Gastrocnemius medialis (tissue), 4 donors: ENCODE data around the gene NXN. TPM values are rescaled to one million over a fixed set of nuclear protein-coding genes. Genes with fewer than 3 reads are reported as not detected.

Source experiments
- ATAC-seq, 2 donors: fragments of 150-250 bp; one replicate each; pipeline ENCODE4 v1.9.1; 2016
- DNase-seq, 2 donors: peaks; one replicate each; pipeline ENCODE4 v3.0.0-alpha.2; 2019
- H3K27ac ChIP-seq, 4 donors: fragments of 200-600 bp; sonication (generic); 1 replicate in 1 of 4; 2 replicates in 3 of 4; pipeline ENCODE4 v1.5.1; 2016 to 2018; ENCODE audit warnings: mild to moderate bottlenecking in 2 of 4, moderate library complexity in 1 of 4
- H3K27me3 ChIP-seq, 3 donors: fragments of 200-600 bp; sonication (generic) in 2 of 3; 1 replicate in 1 of 3; 2 replicates in 2 of 3; pipeline versions ENCODE4 v1.5.1 to v1.6.0; 2016 to 2019; ENCODE audit warnings: mild to moderate bottlenecking in 1 of 3, moderate library complexity in 1 of 3
- H3K36me3 ChIP-seq, 2 donors: fragments of 200-600 bp; sonication (generic) in 1 of 2; one replicate each; pipeline ENCODE4 v1.5.1; 2017 to 2018
- H3K4me1 ChIP-seq, 2 donors: fragments of 200-600 bp; sonication (generic) in 1 of 2; one replicate each; pipeline ENCODE4 v1.5.1; 2016 to 2017; ENCODE audit warnings: mild to moderate bottlenecking in 2 of 2
- H3K4me3 ChIP-seq, 4 donors: fragments of 200-600 bp; sonication (generic) in 3 of 4; 1 replicate in 1 of 4; 2 replicates in 3 of 4; pipeline ENCODE4 v1.5.1; 2016 to 2019; ENCODE audit warnings: mild to moderate bottlenecking in 2 of 4
- H3K9me3 ChIP-seq, 3 donors: fragments of 200-600 bp; sonication (generic) in 2 of 3; 1 replicate in 1 of 3; 2 replicates in 2 of 3; pipeline ENCODE4 v1.5.1; 2016 to 2019
- POLR2A ChIP-seq, 2 donors: fragments of 450-650 bp; IDR thresholded peaks; one replicate each; pipeline ENCODE4 v1.6.1; 2017; ENCODE audit warnings: antibody characterized with exemption in 2 of 2, mild to moderate bottlenecking in 2 of 2, moderate library complexity in 2 of 2
- in situ Hi-C, 4 donors: fragments of 200-750 bp; cut with MboI; loops; one replicate each; pipeline versions ENCODE4 v1.15.0 to v1.8.0; 2017; ENCODE audit warnings: low sequenced_read_pairs in 4 of 4
- intact Hi-C: fragments of 100-400 bp; cut with DNase I; formaldehyde crosslinking; loops from one replicate; pipeline ENCODE4 v1.15.1; 2023; ENCODE audit warnings: low total_unique reads
- total RNA-seq, 4 donors: library from RNA; depleted of rRNA; stranded (reverse); fragments of >200 nt; gene quantifications; one replicate each; pipeline versions ENCODE4 v1.1.0 to v1.2.3, GENCODE V29; 2016
- TF ChIP-seq, protein P1 (sequence below), 5 experiments: fragments of 450-650 bp in 3 of 5; fragments of 200-600 bp in 2 of 5; sonication (generic) in 2 of 5; IDR thresholded peaks in 4 of 5; conservative IDR thresholded peaks in 1 of 5; 1 replicate in 4 of 5; 2 replicates in 1 of 5; pipeline ENCODE4 v1.5.1; 2016 to 2019; ENCODE audit warnings: antibody characterized with exemption in 5 of 5, mild to moderate bottlenecking in 3 of 5, moderate library complexity in 3 of 5

The NXN gene
- total RNA-seq, 4 donors from 2014 or later: 55.6 to 86.4 (median 62.7) TPM

DNA sequence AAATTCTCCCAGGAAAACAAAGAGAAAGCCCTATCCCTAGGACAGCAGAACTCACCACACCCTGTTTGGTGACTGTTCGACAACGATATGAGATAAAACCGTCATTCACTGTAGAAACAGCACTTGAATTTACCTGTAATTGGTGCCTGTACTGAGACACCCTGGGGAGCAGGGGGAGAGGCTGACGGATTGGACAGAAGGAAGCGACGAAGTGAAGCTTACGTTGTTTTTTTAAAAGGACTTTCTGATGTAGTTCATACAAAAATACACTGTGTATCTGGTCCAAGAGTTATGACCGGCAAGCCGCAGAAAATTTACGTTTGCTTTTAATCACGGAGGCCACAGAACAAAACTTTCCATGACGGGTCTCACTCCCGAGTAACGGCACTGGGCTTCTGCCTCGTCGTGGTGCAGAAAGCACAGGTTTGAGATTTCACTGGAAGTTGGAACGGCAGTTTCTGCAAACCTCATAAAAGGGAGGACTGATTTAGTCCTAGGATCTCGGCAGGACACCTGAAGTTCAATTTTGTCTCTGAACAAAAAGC, 9.7 kb downstream of the NXN start:
- DNase-seq (no peak), ATAC-seq (peak; percentile 40 to 44)
- Histone ChIP-seq H3K4me3 (peak overlapping the region; percentile 11 to 48 (median 28)), H3K9me3 (no peaks in the 10 kb centered on the region), H3K27ac (peak overlapping the region; percentile 45 to 77 (median 64)), H3K4me1 (peaks cover 17 to 32% of the 10 kb centered on the region in 2 donors), H3K36me3 (no peaks in the 10 kb centered on the region), H3K27me3 (no peaks in the 10 kb centered on the region)
- in situ Hi-C loops: loop anchor here in 1 of 4 donors (10.0 kb wide), 1 partner anchor 85 kb away; no protein-coding TSS in a partner anchor
- TF ChIP-seq, protein P1, sequence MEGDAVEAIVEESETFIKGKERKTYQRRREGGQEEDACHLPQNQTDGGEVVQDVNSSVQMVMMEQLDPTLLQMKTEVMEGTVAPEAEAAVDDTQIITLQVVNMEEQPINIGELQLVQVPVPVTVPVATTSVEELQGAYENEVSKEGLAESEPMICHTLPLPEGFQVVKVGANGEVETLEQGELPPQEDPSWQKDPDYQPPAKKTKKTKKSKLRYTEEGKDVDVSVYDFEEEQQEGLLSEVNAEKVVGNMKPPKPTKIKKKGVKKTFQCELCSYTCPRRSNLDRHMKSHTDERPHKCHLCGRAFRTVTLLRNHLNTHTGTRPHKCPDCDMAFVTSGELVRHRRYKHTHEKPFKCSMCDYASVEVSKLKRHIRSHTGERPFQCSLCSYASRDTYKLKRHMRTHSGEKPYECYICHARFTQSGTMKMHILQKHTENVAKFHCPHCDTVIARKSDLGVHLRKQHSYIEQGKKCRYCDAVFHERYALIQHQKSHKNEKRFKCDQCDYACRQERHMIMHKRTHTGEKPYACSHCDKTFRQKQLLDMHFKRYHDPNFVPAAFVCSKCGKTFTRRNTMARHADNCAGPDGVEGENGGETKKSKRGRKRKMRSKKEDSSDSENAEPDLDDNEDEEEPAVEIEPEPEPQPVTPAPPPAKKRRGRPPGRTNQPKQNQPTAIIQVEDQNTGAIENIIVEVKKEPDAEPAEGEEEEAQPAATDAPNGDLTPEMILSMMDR (IDR thresholded peaks at IDR 0.05 in 4 of 5, conservative IDR thresholded peaks at IDR 0.05 in 1 of 5): no peak
- TF ChIP-seq POLR2A (IDR thresholded peaks at IDR 0.05): no peak
- intact Hi-C loops: no loop called here

DNA sequence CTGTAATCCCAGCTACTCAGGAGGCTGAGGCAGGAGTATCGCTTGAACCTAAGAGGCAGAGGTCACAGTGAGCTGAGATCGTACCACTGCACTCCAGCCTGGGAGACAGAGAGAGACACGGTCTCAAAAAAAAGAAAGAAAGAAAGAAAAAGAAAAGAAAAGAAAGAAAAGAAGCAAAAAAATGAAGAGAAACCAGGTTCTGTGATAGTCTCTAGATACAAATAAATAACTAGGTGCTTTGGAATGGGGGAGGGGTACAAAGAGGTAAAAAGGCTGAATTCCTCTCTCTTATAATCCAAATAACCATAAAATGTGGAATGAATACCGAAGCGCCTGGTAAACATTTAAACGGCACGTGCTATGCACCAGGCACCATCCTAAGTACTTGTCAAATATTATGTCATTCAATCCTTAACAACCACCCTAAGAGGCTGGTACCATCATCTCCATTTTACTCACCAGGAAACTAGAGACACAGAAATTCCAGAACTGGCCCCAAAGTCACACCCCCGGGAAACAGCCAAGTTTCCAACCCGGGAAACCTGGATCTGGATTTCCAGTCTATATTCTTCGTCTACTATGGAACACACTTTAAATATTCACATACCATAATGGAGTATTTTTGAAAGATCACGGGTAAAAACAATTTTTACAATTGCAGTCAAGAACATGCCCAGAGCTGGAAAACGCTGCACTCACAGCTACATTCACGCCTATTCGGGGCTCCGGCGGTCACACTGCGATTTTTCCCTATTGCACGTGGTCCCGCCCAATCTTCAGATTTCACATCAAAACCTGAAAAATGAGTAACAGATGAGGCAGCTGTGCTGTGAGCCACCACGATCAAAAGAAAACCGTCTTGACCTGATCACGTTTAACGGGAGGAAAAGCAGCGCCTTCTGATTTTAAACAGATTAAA, 10.5 kb downstream of the NXN start:
- Histone ChIP-seq H3K4me3 (peak overlapping the region; percentile 11 to 48 (median 28)), H3K27ac (peak overlapping the region; percentile 45 to 77 (median 64)), H3K27me3 (no peaks in the 10 kb centered on the region), H3K4me1 (peaks cover 17 to 40% of the 10 kb centered on the region in 2 donors), H3K36me3 (no peaks in the 10 kb centered on the region), H3K9me3 (no peaks in the 10 kb centered on the region)
- in situ Hi-C loops (no loop called here), intact Hi-C loops (no loop called here)
- DNase-seq (no peak), ATAC-seq (no peak)
- TF ChIP-seq POLR2A (IDR thresholded peaks at IDR 0.05): no peak
- TF ChIP-seq, protein P1 (IDR thresholded peaks at IDR 0.05 in 4 of 5, conservative IDR thresholded peaks at IDR 0.05 in 1 of 5): no peak

DNA sequence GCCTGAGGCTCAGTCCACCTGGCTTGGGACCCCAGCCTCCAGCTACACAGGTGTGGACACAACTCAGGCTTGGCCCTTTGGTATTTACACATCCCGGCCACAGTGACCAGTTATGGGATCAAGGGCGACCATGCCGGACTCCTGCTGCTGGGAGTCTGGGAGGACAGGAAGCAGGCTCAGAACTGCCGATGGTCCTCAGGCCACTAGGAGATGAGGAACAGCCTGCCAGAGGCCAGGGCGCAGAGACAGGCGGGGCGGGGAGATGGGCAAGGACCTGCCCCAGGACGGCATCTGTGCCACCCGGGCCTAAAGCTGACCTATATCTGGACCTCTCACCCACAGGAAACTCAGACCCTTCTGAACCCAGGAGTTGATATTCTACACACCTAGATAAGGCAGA, 12.5 kb downstream of the NXN start:
- H3K4me1 ChIP-seq: peaks cover 17 to 40% of the 10 kb centered on the region in 2 donors
- H3K27me3 ChIP-seq: no peaks in the 10 kb centered on the region
- H3K9me3 ChIP-seq: no peaks in the 10 kb centered on the region
- in situ Hi-C loops: no loop called here
- TF ChIP-seq POLR2A (IDR thresholded peaks at IDR 0.05): no peak
- TF ChIP-seq, protein P1 (IDR thresholded peaks at IDR 0.05 in 4 of 5, conservative IDR thresholded peaks at IDR 0.05 in 1 of 5): no peak
- ATAC-seq (no peak), DNase-seq (no peak)
- H3K27ac ChIP-seq: no peak overlapping the region
- H3K36me3 ChIP-seq: no peaks in the 10 kb centered on the region
- H3K4me3 ChIP-seq: no peak overlapping the region
- intact Hi-C loops: no loop called here

DNA sequence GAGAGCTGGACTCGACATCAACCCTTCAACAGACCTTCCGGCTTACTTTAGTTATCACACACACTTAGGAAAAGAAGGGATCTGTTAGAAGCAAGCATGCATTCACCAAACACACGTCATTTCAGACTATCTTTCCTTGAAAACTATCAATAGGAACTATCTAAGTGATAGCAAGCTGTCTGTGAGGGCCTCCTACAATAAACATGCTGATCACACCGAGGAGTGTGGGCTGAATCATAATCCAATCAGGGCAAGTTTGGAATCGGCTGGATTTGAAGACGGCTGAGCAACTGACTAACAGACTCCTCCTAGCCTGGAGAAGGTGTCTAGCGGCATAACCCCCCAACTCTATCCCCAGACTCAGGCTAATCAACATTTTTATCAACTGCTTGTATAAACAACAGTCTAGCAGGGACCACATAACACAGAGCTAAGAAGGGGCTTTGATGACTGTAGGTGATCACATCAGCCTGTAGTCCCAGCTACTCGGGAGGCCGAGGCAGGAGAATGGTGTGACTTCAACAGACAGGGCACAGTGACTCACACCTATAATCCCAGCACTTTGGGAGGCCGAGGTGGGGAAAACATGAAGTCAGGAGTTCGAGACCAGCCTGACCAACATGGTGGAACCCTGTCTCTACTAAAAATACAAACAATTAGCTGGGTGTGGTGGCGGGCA, 14.1 kb downstream of the NXN start:
- Histone ChIP-seq H3K27me3 (no peaks in the 10 kb centered on the region), H3K4me3 (no peak overlapping the region), H3K4me1 (peaks cover 14 to 37% of the 10 kb centered on the region in 2 donors), H3K27ac (no peak overlapping the region), H3K36me3 (no peaks in the 10 kb centered on the region), H3K9me3 (no peaks in the 10 kb centered on the region)
- ATAC-seq (no peak), DNase-seq (no peak)
- in situ Hi-C loops: no loop called here
- intact Hi-C loops: no loop called here
- TF ChIP-seq, protein P1 (IDR thresholded peaks at IDR 0.05 in 4 of 5, conservative IDR thresholded peaks at IDR 0.05 in 1 of 5): no peak
- no peak for TF ChIP-seq POLR2A (IDR thresholded peaks at IDR 0.05)
